Liver (tissue), 2 donors: Measurements from ENCODE around the gene SOX6.

Experiments
- EGR1 ChIP-seq, 2 donors: IDR thresholded peaks; 2 replicates each; pipeline ENCODE4 v1.6.1; 2016 to 2018; ENCODE audit warnings: antibody characterized with exemption in 2 of 2, low read depth in 2 of 2
- RAD21 ChIP-seq, 2 donors: IDR thresholded peaks; 2 replicates each; pipeline ENCODE4 v1.6.1; 2016; ENCODE audit warnings: antibody characterized with exemption in 2 of 2, mild to moderate bottlenecking in 2 of 2
- YY1 ChIP-seq: IDR thresholded peaks from 2 replicates; pipeline ENCODE4 v1.6.1; 2016; ENCODE audit warnings: antibody characterized with exemption, mild to moderate bottlenecking
- donor health status: healthy.

DNA sequence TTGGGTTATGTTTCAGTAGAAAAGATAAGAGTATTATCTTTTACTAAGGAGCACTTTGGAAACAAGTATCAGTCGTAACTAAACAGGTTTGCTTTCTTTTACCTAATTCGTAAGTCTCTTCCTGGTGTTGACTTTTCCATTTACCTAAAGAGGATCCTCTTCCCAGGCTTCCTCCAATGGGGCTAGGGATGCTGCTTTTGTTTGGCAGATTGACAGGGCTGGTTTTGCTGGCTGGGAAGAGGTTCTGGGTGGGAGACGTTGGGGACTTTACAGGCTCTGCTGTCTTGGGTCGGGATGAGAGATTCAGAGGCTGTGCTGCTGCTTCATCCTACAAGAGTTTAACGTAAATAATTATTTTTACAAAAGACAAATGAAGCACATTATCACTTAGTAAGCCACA, 306.7 kb downstream of the SOX6 start:
- no peak for TF ChIP-seq YY1
- no peak for TF ChIP-seq EGR1 (IDR thresholded peaks at IDR 0.05; ENCODE audit: low read depth in 2 of 2)
- TF ChIP-seq RAD21 (IDR thresholded peaks at IDR 0.05) = no peak
